SIG-M5 treated with dmso at 0.1 percent for 504 hours (cell line): Measurements from ENCODE around the gene CREB3L4.

Source experiments
- DNase-seq: peaks from one replicate; lab custom pipeline; 2025; ENCODE audit not compliant: unreplicated experiment; lab: John Stamatoyannopoulos, UW

The CREB3L4 gene

GRCh38 chr1:153967107-153967999 is at the start of gene CREB3L4:
Gene CREB3L4 (plus strand): TSS chr1:153967902. CDS start chr1:153968526, 624 bp downstream.
- peak; percentile 100 for DNase-seq

GRCh38 chr1:153919876-153920852 is 47.5 kb upstream of the CREB3L4 start:
- peak; percentile 68 for DNase-seq

GRCh38 chr1:153921080-153921802 is 46.5 kb upstream of the CREB3L4 start:
- no peak for DNase-seq

- peak; percentile 54 for DNase-seq
Observed at GRCh38 chr1:153921803-153922075, 46.0 kb upstream of the CREB3L4 start.

- peak; percentile 77 for DNase-seq
Observed at GRCh38 chr1:153922076-153922971, 45.4 kb upstream of the CREB3L4 start.

- DNase-seq: peak; percentile 100
Observed at GRCh38 chr1:153922972-153923925, 44.5 kb upstream of the CREB3L4 start, which contains the start of gene GATAD2B. Gene GATAD2B (minus strand): TSS chr1:153922972. CDS start chr1:153828347, 94,625 bp downstream.

GRCh38 chr1:153926405-153926804 is 41.3 kb upstream of the CREB3L4 start:
- DNase-seq: no peak

- no peak for DNase-seq
Observed at GRCh38 chr1:153928245-153928644, 39.5 kb upstream of the CREB3L4 start.

GRCh38 chr1:153928791-153929341 is 38.8 kb upstream of the CREB3L4 start:
- no peak for DNase-seq

- DNase-seq: no peak
Observed at GRCh38 chr1:153929426-153929825, 38.3 kb upstream of the CREB3L4 start.

GRCh38 chr1:153929981-153930948 is 37.4 kb upstream of the CREB3L4 start:
- DNase-seq: no peak

- DNase-seq: no peak
Observed at GRCh38 chr1:153932156-153933131, 35.3 kb upstream of the CREB3L4 start.

- no peak for DNase-seq
Observed at GRCh38 chr1:153933430-153933829, 34.3 kb upstream of the CREB3L4 start.

- no peak for DNase-seq
Observed at GRCh38 chr1:153933955-153934354, 33.7 kb upstream of the CREB3L4 start.

- DNase-seq: no peak
Observed at GRCh38 chr1:153934746-153935145, 33.0 kb upstream of the CREB3L4 start.
